ENCODE results near the gene SPEF2.

Gene SPEF2

DNA sequence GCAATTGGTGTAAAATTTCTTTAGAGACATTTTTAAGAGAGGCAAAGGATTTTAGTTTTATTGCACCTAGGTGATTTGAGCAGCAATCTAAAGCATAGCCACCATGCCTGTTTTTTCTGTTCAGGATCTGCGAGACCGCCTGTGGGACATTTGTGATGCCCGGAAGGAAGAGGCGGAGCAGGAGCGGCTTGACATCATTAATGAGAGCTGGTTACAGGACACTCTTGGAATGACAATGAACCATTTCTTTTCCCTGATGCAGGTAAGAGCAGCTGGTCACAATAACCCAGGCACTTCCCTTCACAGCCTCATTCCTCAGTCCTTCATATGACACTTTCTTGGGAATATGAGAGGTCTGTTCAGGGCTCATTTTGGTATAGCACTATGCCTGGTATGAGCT is 135.8 kb downstream of the SPEF2 start:
- H3K18ac ChIP-seq (ENCODE audit: low read length), result no peak overlapping the region
- H4K91ac ChIP-seq (ENCODE audit: low read depth, low read length), result no peak overlapping the region
- no peak overlapping the region for H3K4ac ChIP-seq (ENCODE audit: low read depth, low read length)
- H2AFZ ChIP-seq (ENCODE audit: insufficient read depth, low read length, poor library complexity), result no peak overlapping the region
- WGBS (ENCODE audit: extremely low coverage, insufficient coverage, insufficient read length), result no CpG with 5 or more reads among the region's 5 CpGs
- no peaks in the 10 kb centered on the region for H3K36me3 ChIP-seq (ENCODE audit: control insufficient read depth in 1 of 2, insufficient read depth in 2 of 2, low read length in 2 of 2)
- no peaks in the 10 kb centered on the region for H3K4me1 ChIP-seq (ENCODE audit: control insufficient read depth in 1 of 2, insufficient read depth in 2 of 2, low read length in 2 of 2)
- H3K4me3 ChIP-seq (ENCODE audit: low read depth, low read length), result no peak overlapping the region
- no peaks in the 10 kb centered on the region for H3K79me2 ChIP-seq (ENCODE audit: control insufficient read depth, insufficient read depth, low read length, poor library complexity)
- no peaks in the 10 kb centered on the region for H3K27me3 ChIP-seq (ENCODE audit: insufficient read depth, low read length)
- H3K79me1 ChIP-seq (ENCODE audit: low read length), result no peaks in the 10 kb centered on the region
- no peak overlapping the region for H3K27ac ChIP-seq (ENCODE audit: low read depth, low read length)
- DNase-seq, result peak; percentile 18 to 20
- no peak overlapping the region for H2AK5ac ChIP-seq (ENCODE audit: low read length)
- no peak overlapping the region for H2BK120ac ChIP-seq (ENCODE audit: insufficient read depth, low read length, poor library complexity)
- no peak overlapping the region for H4K12ac ChIP-seq (ENCODE audit: low read depth, low read length)
- no peak overlapping the region for H3K14ac ChIP-seq (ENCODE audit: low read length)
- H3K4me2 ChIP-seq (ENCODE audit: low read length), result no peak overlapping the region
- no peak overlapping the region for H2BK5ac ChIP-seq (ENCODE audit: low read depth, low read length, poor library complexity)
- no peak overlapping the region for H3K9ac ChIP-seq (ENCODE audit: low read length)
- no peak overlapping the region for H2BK12ac ChIP-seq (ENCODE audit: low read length)
- no peak overlapping the region for H4K8ac ChIP-seq (ENCODE audit: low read depth, low read length)
- no peaks in the 10 kb centered on the region for H3K9me3 ChIP-seq (ENCODE audit: insufficient read depth, low read depth, low read length)
- H3K23ac ChIP-seq (ENCODE audit: low read length), result no peak overlapping the region

DNA sequence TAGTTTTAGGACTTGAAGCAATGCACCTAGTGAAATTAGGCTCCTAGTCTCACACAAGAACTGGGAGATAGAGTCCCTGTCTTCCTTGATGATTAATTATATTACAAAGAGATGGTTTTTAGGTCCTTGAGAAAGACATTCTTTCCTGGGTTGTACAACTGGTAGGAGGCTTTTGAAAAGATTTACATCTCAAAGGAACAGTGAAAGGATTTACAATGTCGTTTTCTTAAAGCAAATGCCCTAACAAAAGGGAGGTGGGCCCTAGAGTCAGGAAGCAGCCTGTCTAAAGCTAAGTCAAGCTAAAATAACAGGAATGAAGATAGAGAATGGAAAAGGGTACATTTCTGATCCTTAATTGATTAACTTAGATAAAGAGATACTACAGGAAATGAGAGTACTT is 136.8 kb downstream of the SPEF2 start:
- no peaks in the 10 kb centered on the region for H3K9me3 ChIP-seq (ENCODE audit: insufficient read depth, low read depth, low read length)
- WGBS (ENCODE audit: extremely low coverage, insufficient coverage, insufficient read length), result no CpG with 5 or more reads among the region's 1 CpG
- H3K4ac ChIP-seq (ENCODE audit: low read depth, low read length), result no peak overlapping the region

DNA sequence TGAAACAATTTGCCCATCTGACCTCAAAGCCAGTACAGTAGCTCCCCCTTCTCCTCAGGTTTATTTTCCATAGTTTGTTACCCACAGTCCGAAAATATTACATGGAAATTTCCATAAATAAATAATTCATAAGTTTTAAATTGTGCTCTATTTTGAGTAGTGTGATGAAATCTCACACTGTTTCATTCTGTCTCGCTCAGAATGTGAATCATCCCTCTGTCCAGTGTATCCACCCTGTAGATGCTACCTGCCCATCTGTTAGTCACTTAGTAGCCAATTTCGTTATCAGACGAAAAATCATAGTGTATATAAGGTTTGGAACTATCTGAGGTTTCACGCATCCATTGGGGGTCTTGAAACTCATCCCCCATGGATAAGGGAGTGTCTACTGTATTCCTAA is 138.3 kb downstream of the SPEF2 start:
- H4K91ac ChIP-seq (ENCODE audit: low read depth, low read length), result no peak overlapping the region
- H2AFZ ChIP-seq (ENCODE audit: insufficient read depth, low read length, poor library complexity), result no peak overlapping the region
- no peaks in the 10 kb centered on the region for H3K79me2 ChIP-seq (ENCODE audit: control insufficient read depth, insufficient read depth, low read length, poor library complexity)
- H2BK5ac ChIP-seq (ENCODE audit: low read depth, low read length, poor library complexity), result no peak overlapping the region
- no peak overlapping the region for H3K4ac ChIP-seq (ENCODE audit: low read depth, low read length)
- H4K12ac ChIP-seq (ENCODE audit: low read depth, low read length), result no peak overlapping the region
- H3K9me3 ChIP-seq (ENCODE audit: insufficient read depth, low read depth, low read length), result no peaks in the 10 kb centered on the region
- no peak overlapping the region for H3K27ac ChIP-seq (ENCODE audit: low read depth, low read length)
- no peak overlapping the region for H3K4me3 ChIP-seq (ENCODE audit: low read depth, low read length)
- H2AK5ac ChIP-seq (ENCODE audit: low read length), result no peak overlapping the region
- H3K18ac ChIP-seq (ENCODE audit: low read length), result no peak overlapping the region
- no peaks in the 10 kb centered on the region for H3K79me1 ChIP-seq (ENCODE audit: low read length)
- H3K9ac ChIP-seq (ENCODE audit: low read length), result no peak overlapping the region
- no peak for DNase-seq
- no peaks in the 10 kb centered on the region for H3K4me1 ChIP-seq (ENCODE audit: control insufficient read depth in 1 of 2, insufficient read depth in 2 of 2, low read length in 2 of 2)
- WGBS (ENCODE audit: extremely low coverage, insufficient coverage, insufficient read length), result no CpG with 5 or more reads among the region's 5 CpGs
- no peak overlapping the region for H3K4me2 ChIP-seq (ENCODE audit: low read length)
- H2BK12ac ChIP-seq (ENCODE audit: low read length), result no peak overlapping the region
- no peaks in the 10 kb centered on the region for H3K27me3 ChIP-seq (ENCODE audit: insufficient read depth, low read length)
- H3K36me3 ChIP-seq (ENCODE audit: control insufficient read depth in 1 of 2, insufficient read depth in 2 of 2, low read length in 2 of 2), result no peaks in the 10 kb centered on the region
- H2BK120ac ChIP-seq (ENCODE audit: insufficient read depth, low read length, poor library complexity), result no peak overlapping the region
- no peak overlapping the region for H3K23ac ChIP-seq (ENCODE audit: low read length)
- no peak overlapping the region for H4K8ac ChIP-seq (ENCODE audit: low read depth, low read length)
- H3K14ac ChIP-seq (ENCODE audit: low read length), result no peak overlapping the region

More for the DNA sequence above, 136.8 kb downstream of the SPEF2 start:
- H2BK12ac ChIP-seq (ENCODE audit: low read length), result no peak overlapping the region
- no peak overlapping the region for H3K9ac ChIP-seq (ENCODE audit: low read length)
- H4K8ac ChIP-seq (ENCODE audit: low read depth, low read length), result no peak overlapping the region
- no peaks in the 10 kb centered on the region for H3K27me3 ChIP-seq (ENCODE audit: insufficient read depth, low read length)
- no peaks in the 10 kb centered on the region for H3K79me2 ChIP-seq (ENCODE audit: control insufficient read depth, insufficient read depth, low read length, poor library complexity)
- H3K4me3 ChIP-seq (ENCODE audit: low read depth, low read length), result no peak overlapping the region
- no peak overlapping the region for H4K12ac ChIP-seq (ENCODE audit: low read depth, low read length)
- no peaks in the 10 kb centered on the region for H3K79me1 ChIP-seq (ENCODE audit: low read length)
- no peak overlapping the region for H2BK5ac ChIP-seq (ENCODE audit: low read depth, low read length, poor library complexity)
- H3K18ac ChIP-seq (ENCODE audit: low read length), result no peak overlapping the region
- no peak overlapping the region for H2BK120ac ChIP-seq (ENCODE audit: insufficient read depth, low read length, poor library complexity)
- no peak for DNase-seq
- no peak overlapping the region for H3K23ac ChIP-seq (ENCODE audit: low read length)
- no peak overlapping the region for H4K91ac ChIP-seq (ENCODE audit: low read depth, low read length)
- H3K14ac ChIP-seq (ENCODE audit: low read length), result no peak overlapping the region
- no peaks in the 10 kb centered on the region for H3K36me3 ChIP-seq (ENCODE audit: control insufficient read depth in 1 of 2, insufficient read depth in 2 of 2, low read length in 2 of 2)
- no peak overlapping the region for H2AFZ ChIP-seq (ENCODE audit: insufficient read depth, low read length, poor library complexity)
- no peak overlapping the region for H3K4me2 ChIP-seq (ENCODE audit: low read length)
- H2AK5ac ChIP-seq (ENCODE audit: low read length), result no peak overlapping the region
- no peaks in the 10 kb centered on the region for H3K4me1 ChIP-seq (ENCODE audit: control insufficient read depth in 1 of 2, insufficient read depth in 2 of 2, low read length in 2 of 2)
- no peak overlapping the region for H3K27ac ChIP-seq (ENCODE audit: low read depth, low read length)

DNA sequence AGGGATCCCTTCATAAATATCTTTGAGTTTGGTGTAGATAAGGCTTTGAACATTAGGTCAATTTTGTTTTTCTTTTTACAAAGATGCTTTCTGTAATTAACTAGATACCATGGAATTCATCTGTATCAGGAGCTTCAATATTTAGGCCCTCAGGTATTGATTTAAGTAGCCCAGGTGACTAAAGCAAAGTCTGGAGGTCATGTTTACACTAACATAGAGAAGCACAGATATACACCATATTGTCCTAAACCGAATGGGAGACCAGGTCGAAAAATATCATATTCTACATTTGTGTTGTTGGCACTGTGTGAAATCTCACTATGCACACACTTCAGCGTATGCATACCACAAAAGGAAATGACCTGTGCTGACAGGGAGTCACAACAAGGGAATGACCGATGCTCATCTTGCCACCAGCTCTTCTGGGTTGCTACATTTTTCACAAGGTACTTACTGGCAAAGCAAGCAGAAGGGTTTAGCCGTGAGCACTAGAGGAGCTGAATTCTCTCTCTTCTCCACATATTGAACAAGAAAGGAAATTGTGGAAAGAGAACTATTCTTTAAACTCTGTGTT is 140.6 kb downstream of the SPEF2 start:
- Histone ChIP-seq H3K9ac (ENCODE audit: low read length) (no peak overlapping the region), H3K4me1 (ENCODE audit: control insufficient read depth in 1 of 2, insufficient read depth in 2 of 2, low read length in 2 of 2) (no peaks in the 10 kb centered on the region), H2BK12ac (ENCODE audit: low read length) (no peak overlapping the region), H2AFZ (ENCODE audit: insufficient read depth, low read length, poor library complexity) (no peak overlapping the region), H3K9me3 (ENCODE audit: insufficient read depth, low read depth, low read length) (no peaks in the 10 kb centered on the region), H3K27ac (ENCODE audit: low read depth, low read length) (no peak overlapping the region), H3K79me2 (ENCODE audit: control insufficient read depth, insufficient read depth, low read length, poor library complexity) (no peaks in the 10 kb centered on the region), H3K27me3 (ENCODE audit: insufficient read depth, low read length) (no peaks in the 10 kb centered on the region), H2BK120ac (ENCODE audit: insufficient read depth, low read length, poor library complexity) (no peak overlapping the region), H2AK5ac (ENCODE audit: low read length) (no peak overlapping the region), H3K14ac (ENCODE audit: low read length) (no peak overlapping the region), H3K4ac (ENCODE audit: low read depth, low read length) (no peak overlapping the region), H3K4me2 (ENCODE audit: low read length) (no peak overlapping the region), H3K23ac (ENCODE audit: low read length) (no peak overlapping the region), H4K8ac (ENCODE audit: low read depth, low read length) (no peak overlapping the region), H4K12ac (ENCODE audit: low read depth, low read length) (no peak overlapping the region), H3K79me1 (ENCODE audit: low read length) (no peaks in the 10 kb centered on the region), H3K36me3 (ENCODE audit: control insufficient read depth in 1 of 2, insufficient read depth in 2 of 2, low read length in 2 of 2) (no peaks in the 10 kb centered on the region), H3K18ac (ENCODE audit: low read length) (no peak overlapping the region), H3K4me3 (ENCODE audit: low read depth, low read length) (no peak overlapping the region), H2BK5ac (ENCODE audit: low read depth, low read length, poor library complexity) (no peak overlapping the region), H4K91ac (ENCODE audit: low read depth, low read length) (no peak overlapping the region)
- no peak for DNase-seq
- no CpG with 5 or more reads among the region's 5 CpGs for WGBS (ENCODE audit: extremely low coverage, insufficient coverage, insufficient read length)

Data from trophoblast cell (in vitro differentiated cells and primary cell).